HepG2 (cell line): ENCODE results near the gene VRK2. TPM values are rescaled to one million over a fixed set of nuclear protein-coding genes. Genes with fewer than 3 reads are reported as not detected.

Experiments
- AGO2 ChIP-seq: fragments of 200-400 bp; formaldehyde crosslinking; optimal IDR thresholded peaks from 2 replicates; pipeline ENCODE3; 2017; ENCODE audit warnings: mild to moderate bottlenecking, low read depth, low read length, moderate library complexity
- ARHGAP35 ChIP-seq: sonication (generic); formaldehyde crosslinking; IDR thresholded peaks from 2 replicates; pipeline ENCODE4 v1.9.0; 2022; ENCODE audit warnings: mild to moderate bottlenecking, inconsistent platforms, moderate library complexity, missing genetic modification reagents, borderline replicate concordance
- ARNT2 ChIP-seq: sonication (generic); formaldehyde crosslinking; IDR thresholded peaks from 2 replicates; pipeline ENCODE4 v1.8.0; 2022; ENCODE audit warnings: mild to moderate bottlenecking, low read depth, missing genetic modification reagents, moderate library complexity
- ATF7 ChIP-seq, 2 experiments: fragments of 450-650 bp in 1 of 2; sonication (generic) in 1 of 2; formaldehyde crosslinking in 1 of 2; IDR thresholded peaks; 2 replicates each; pipeline versions ENCODE4 v1.4.0 to v1.6.1; 2016 to 2020; ENCODE audit warnings: antibody characterized with exemption in 1 of 2, mild to moderate bottlenecking in 1 of 2, missing genetic modification reagents in 1 of 2
- KDM1A ChIP-seq: IDR thresholded peaks from 2 replicates; pipeline ENCODE4 v1.6.1; 2016; ENCODE audit warnings: missing compliant biosample characterization
- MYC ChIP-seq: sonication (generic); formaldehyde crosslinking; IDR thresholded peaks from 2 replicates; pipeline ENCODE4 v1.9.0; 2021; ENCODE audit warnings: missing genetic modification reagents, borderline replicate concordance
- PTBP1 ChIP-seq: fragments of 200-400 bp; formaldehyde crosslinking; IDR thresholded peaks from 2 replicates; pipeline ENCODE4 v1.6.1; 2018; ENCODE audit warnings: low read length, low read depth; ENCODE audit not compliant: poor library complexity, severe bottlenecking
- SIX1 ChIP-seq: sonication (generic); formaldehyde crosslinking; IDR thresholded peaks from 2 replicates; pipeline ENCODE4 v1.4.0; 2020; ENCODE audit warnings: missing genetic modification reagents, borderline replicate concordance
- TAF15 ChIP-seq: fragments of 200-400 bp; formaldehyde crosslinking; IDR thresholded peaks from one replicate; pipeline ENCODE4 v1.6.1; 2018; ENCODE audit warnings: mild to moderate bottlenecking, low read depth, low read length; ENCODE audit not compliant: poor library complexity, severe bottlenecking
- U2AF2 ChIP-seq: fragments of 200-400 bp; formaldehyde crosslinking; IDR thresholded peaks from 2 replicates; pipeline ENCODE4 v1.6.1; 2017; ENCODE audit warnings: low read depth, mild to moderate bottlenecking, low read length
- XRCC5 ChIP-seq: fragments of 200-400 bp; formaldehyde crosslinking; optimal IDR thresholded peaks from 2 replicates; pipeline ENCODE3; 2017; ENCODE audit warnings: mild to moderate bottlenecking, low read length
- ZBTB1 ChIP-seq: sonication (generic); formaldehyde crosslinking; IDR thresholded peaks from 2 replicates; pipeline ENCODE4 v1.4.0; 2020; ENCODE audit warnings: missing genetic modification reagents, borderline replicate concordance
- ZBTB20 ChIP-seq: sonication (generic); formaldehyde crosslinking; IDR thresholded peaks from 2 replicates; pipeline ENCODE4 v1.8.1; 2023; ENCODE audit warnings: missing genetic modification reagents, low read depth, mild to moderate bottlenecking, borderline replicate concordance
- ZBTB21 ChIP-seq: sonication (generic); formaldehyde crosslinking; IDR thresholded peaks from 2 replicates; pipeline ENCODE4 v1.4.0; 2020; ENCODE audit warnings: missing genetic modification reagents
- ZBTB7B ChIP-seq: sonication (generic); formaldehyde crosslinking; IDR thresholded peaks from 2 replicates; pipeline ENCODE4 v1.4.0; 2020; ENCODE audit warnings: missing genetic modification reagents
- ZNF101 ChIP-seq: sonication (generic); formaldehyde crosslinking; IDR thresholded peaks from 2 replicates; pipeline ENCODE4 v1.4.0; 2020; ENCODE audit warnings: mild to moderate bottlenecking, low read depth, missing genetic modification reagents, borderline replicate concordance
- ZNF136 ChIP-seq: sonication (generic); formaldehyde crosslinking; IDR thresholded peaks from 2 replicates; pipeline ENCODE4 v1.8.1; 2022; ENCODE audit warnings: low read depth, mild to moderate bottlenecking, moderate library complexity, missing genetic modification reagents
- ZNF143 ChIP-seq: sonication (generic); formaldehyde crosslinking; IDR thresholded peaks from 2 replicates; pipeline ENCODE4 v1.4.0; 2020; ENCODE audit warnings: missing genetic modification reagents
- polyA plus RNA-seq, 8 experiments: library from polyadenylated mRNA; depleted of rRNA in 3 of 8; stranded (reverse) in 7 of 8; unstranded in 1 of 8; fragments of >200 nt; fragmentation: Illumina TruSeq in 4 of 8; extraction: Trizol in 4 of 8; gene quantifications; 2 replicates each; pipeline versions ENCODE4 v1.2.1 to v1.2.3, GENCODE V29; 2011 to 2016; ENCODE audit warnings: low read depth in 4 of 8, missing spikeins in 1 of 8, mixed read lengths in 1 of 8; ENCODE audit not compliant: insufficient read depth in 1 of 8
- total RNA-seq, 5 experiments: library from RNA; depleted of rRNA; stranded (reverse); fragments of >200 nt; fragmentation: Illumina TruSeq; extraction: Trizol; gene quantifications; 2 replicates each; pipeline ENCODE4 v1.2.3, GENCODE V29; 2016; ENCODE audit warnings: low read depth in 1 of 5
- TF ChIP-seq, protein P1 (sequence below): sonication (generic); formaldehyde crosslinking; IDR thresholded peaks from 2 replicates; pipeline ENCODE4 v1.4.0; 2020; ENCODE audit warnings: missing genetic modification reagents
- TF ChIP-seq, protein P2 (sequence below): sonication (generic); formaldehyde crosslinking; IDR thresholded peaks from 2 replicates; pipeline ENCODE4 v1.8.0; 2022; ENCODE audit warnings: missing genetic modification reagents, mild to moderate bottlenecking, borderline replicate concordance
- TF ChIP-seq, protein P3 (sequence below): sonication (generic); formaldehyde crosslinking; IDR thresholded peaks from 2 replicates; pipeline ENCODE4 v1.4.0; 2020; ENCODE audit warnings: missing genetic modification reagents
- TF ChIP-seq, protein P4 (sequence below): sonication (generic); formaldehyde crosslinking; IDR thresholded peaks from 2 replicates; pipeline ENCODE4 v1.8.0; 2022; ENCODE audit warnings: mild to moderate bottlenecking, missing genetic modification reagents, borderline replicate concordance

VRK2 gene
- total and polyA plus RNA-seq, 2 of the 13 experiments (the other 11 are each of a cell fraction or from before 2014, with no cell fraction given) = 13.3 to 29.1 TPM

DNA sequence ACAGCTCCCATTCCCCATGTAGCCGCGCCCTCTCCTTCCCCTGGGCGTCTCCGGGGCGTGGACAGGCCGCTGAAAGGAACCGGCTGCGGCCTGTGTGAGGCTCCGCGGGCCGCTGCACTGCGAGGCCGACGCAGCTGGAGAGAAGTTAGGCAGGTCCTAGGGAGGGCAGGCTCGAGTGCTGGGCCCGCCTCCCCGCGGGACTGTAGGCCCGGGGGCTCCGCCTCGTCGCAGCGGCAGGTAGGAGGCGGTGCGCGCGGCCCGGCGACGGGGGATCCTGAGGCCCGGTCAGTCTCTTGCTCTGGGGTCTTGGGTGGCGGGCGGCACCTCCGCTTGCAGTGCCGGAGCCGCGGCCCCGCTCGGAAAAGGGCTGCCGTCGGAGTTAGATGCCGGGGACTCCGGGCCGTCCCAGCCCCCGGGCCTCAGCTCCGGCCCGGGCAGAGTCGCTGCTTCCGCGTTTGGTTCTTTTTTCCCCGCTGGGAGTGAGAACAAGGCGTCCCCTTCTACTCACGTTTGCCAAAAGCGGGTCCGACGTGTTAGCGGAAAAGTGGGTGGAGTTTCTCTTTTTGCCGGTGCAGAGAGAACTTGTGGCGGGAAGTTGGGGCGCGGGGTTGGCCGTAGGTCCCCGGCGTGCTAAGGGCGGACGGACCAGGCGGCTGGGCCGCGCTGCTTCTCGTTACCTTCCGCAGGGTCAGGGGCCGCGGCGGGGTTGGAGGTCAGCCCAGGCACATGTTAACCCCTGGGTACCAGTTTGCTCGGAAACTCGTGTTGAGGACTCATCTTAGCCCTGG, at the start of gene VRK2 (continued):
- TF ChIP-seq XRCC5 = peak; percentile 91
- TF ChIP-seq ZBTB20 (CRISPR knock-in tag) = peak; percentile 61
- TF ChIP-seq KDM1A (CRISPR knock-in tag) = 0 out of 2 replicates have a peak, but pooled peaks have one; percentile 25
- no peak for TF ChIP-seq ZBTB21 (CRISPR knock-in tag)
- TF ChIP-seq, protein P1, sequence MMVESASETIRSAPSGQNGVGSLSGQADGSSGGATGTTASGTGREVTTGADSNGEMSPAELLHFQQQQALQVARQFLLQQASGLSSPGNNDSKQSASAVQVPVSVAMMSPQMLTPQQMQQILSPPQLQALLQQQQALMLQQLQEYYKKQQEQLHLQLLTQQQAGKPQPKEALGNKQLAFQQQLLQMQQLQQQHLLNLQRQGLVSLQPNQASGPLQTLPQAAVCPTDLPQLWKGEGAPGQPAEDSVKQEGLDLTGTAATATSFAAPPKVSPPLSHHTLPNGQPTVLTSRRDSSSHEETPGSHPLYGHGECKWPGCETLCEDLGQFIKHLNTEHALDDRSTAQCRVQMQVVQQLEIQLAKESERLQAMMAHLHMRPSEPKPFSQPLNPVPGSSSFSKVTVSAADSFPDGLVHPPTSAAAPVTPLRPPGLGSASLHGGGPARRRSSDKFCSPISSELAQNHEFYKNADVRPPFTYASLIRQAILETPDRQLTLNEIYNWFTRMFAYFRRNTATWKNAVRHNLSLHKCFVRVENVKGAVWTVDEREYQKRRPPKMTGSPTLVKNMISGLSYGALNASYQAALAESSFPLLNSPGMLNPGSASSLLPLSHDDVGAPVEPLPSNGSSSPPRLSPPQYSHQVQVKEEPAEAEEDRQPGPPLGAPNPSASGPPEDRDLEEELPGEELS = peak; percentile 66
- TF ChIP-seq PTBP1 = peak; percentile 10
- no peak for TF ChIP-seq ATF7 (IDR thresholded peaks at IDR 0.05)
- TF ChIP-seq ATF7 (CRISPR knock-in tag; IDR thresholded peaks at IDR 0.05) = peak; percentile 82; the same call in 1 of the 2 replicates
- no peak; the same call in none of the 2 replicates for TF ChIP-seq ARNT2 (CRISPR knock-in tag)
- peak; percentile 94 for TF ChIP-seq ARHGAP35 (CRISPR knock-in tag)
- TF ChIP-seq, protein P2, sequence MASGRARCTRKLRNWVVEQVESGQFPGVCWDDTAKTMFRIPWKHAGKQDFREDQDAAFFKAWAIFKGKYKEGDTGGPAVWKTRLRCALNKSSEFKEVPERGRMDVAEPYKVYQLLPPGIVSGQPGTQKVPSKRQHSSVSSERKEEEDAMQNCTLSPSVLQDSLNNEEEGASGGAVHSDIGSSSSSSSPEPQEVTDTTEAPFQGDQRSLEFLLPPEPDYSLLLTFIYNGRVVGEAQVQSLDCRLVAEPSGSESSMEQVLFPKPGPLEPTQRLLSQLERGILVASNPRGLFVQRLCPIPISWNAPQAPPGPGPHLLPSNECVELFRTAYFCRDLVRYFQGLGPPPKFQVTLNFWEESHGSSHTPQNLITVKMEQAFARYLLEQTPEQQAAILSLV (CRISPR knock-in tag) = peak; percentile 93; the same call in 1 of the 2 replicates
- TF ChIP-seq, protein P3, sequence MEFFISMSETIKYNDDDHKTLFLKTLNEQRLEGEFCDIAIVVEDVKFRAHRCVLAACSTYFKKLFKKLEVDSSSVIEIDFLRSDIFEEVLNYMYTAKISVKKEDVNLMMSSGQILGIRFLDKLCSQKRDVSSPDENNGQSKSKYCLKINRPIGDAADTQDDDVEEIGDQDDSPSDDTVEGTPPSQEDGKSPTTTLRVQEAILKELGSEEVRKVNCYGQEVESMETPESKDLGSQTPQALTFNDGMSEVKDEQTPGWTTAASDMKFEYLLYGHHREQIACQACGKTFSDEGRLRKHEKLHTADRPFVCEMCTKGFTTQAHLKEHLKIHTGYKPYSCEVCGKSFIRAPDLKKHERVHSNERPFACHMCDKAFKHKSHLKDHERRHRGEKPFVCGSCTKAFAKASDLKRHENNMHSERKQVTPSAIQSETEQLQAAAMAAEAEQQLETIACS (CRISPR knock-in tag) = peak; percentile 63
- TF ChIP-seq MYC = peak; percentile 92
- peak; percentile 61; the same call in 1 of the 2 replicates for TF ChIP-seq ZBTB1 (CRISPR knock-in tag)
- peak; percentile 74; the same call in 1 of the 2 replicates for TF ChIP-seq ZNF136 (CRISPR knock-in tag)
- peak; percentile 94 for TF ChIP-seq ZNF101 (CRISPR knock-in tag)
- TF ChIP-seq ZNF143 = 0 out of 2 replicates have a peak, but pooled peaks have one; percentile 46
- TF ChIP-seq, protein P4, sequence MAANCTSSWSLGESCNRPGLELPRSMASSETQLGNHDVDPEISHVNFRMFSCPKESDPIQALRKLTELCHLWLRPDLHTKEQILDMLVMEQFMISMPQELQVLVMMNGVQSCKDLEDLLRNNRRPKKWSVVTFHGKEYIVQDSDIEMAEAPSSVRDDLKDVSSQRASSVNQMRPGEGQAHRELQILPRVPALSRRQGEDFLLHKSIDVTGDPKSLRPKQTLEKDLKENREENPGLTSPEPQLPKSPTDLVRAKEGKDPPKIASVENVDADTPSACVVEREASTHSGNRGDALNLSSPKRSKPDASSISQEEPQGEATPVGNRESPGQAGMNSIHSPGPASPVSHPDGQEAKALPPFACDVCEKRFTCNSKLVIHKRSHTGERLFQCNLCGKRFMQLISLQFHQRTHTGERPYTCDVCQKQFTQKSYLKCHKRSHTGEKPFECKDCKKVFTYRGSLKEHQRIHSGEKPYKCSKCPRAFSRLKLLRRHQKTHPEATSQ = peak; percentile 49; the same call in 1 of the 2 replicates
- TF ChIP-seq U2AF2 = no peak
- peak; percentile 95 for TF ChIP-seq TAF15
- TF ChIP-seq AGO2 = peak; percentile 90
- TF ChIP-seq ZBTB7B = peak; percentile 80
- TF ChIP-seq SIX1 (CRISPR knock-in tag) = peak; percentile 33; the same call in 1 of the 2 replicates
